ENCODE measurements around the gene NIPA2. TPM values are rescaled to one million over a fixed set of nuclear protein-coding genes. Genes with fewer than 3 reads are reported as not detected.

The NIPA2 gene
- total and polyA plus RNA-seq, 4 donors: 11.7 to 31.6 (median 20.9) TPM

- TF ChIP-seq FOXA2 (IDR thresholded peaks at IDR 0.05): no peak
- TF ChIP-seq HNF4G (IDR thresholded peaks at IDR 0.05): no peak
- TF ChIP-seq RAD21 (IDR thresholded peaks at IDR 0.05): no peak
- no peak for TF ChIP-seq TAF1 (conservative IDR thresholded peaks at IDR 0.05)
- no peak for TF ChIP-seq JUND (IDR thresholded peaks at IDR 0.05)
- TF ChIP-seq NR2F2 (IDR thresholded peaks at IDR 0.05): no peak
- TF ChIP-seq MAX (IDR thresholded peaks at IDR 0.05): no peak
- TF ChIP-seq GABPA (IDR thresholded peaks at IDR 0.05 in 1 of 2, conservative IDR thresholded peaks at IDR 0.05 in 1 of 2): no peak
- TF ChIP-seq ZBTB33 (IDR thresholded peaks at IDR 0.05): no peak
- TF ChIP-seq ATF3 (IDR thresholded peaks at IDR 0.05): no peak
- TF ChIP-seq RXRA (IDR thresholded peaks at IDR 0.05): no peak
- no peaks in the 10 kb centered on the region for H3K27me3 ChIP-seq (ENCODE audit: control insufficient read depth in 4 of 4, insufficient read depth in 4 of 4, low read length in 3 of 4)
- peaks cover 0 to 2% (median 0%) of the 10 kb centered on the region in 4 donors for H3K36me3 ChIP-seq (ENCODE audit: control insufficient read depth in 4 of 4, insufficient read depth in 3 of 4, low read depth in 1 of 4, low read length in 3 of 4)
- 92% methylated on average over 20 of the region's 20 CpGs for WGBS
- H3K9ac ChIP-seq (ENCODE audit: low read depth in 1 of 2, low read length in 2 of 2): no peak overlapping the region
- no peaks in the 10 kb centered on the region for H3K9me3 ChIP-seq (ENCODE audit: control insufficient read depth in 4 of 4, low read length in 3 of 4)
- no peaks in the 10 kb centered on the region for H3K4me1 ChIP-seq (ENCODE audit: control insufficient read depth in 4 of 4, insufficient read depth in 4 of 4, low read length in 3 of 4)
- no peak overlapping the region for H3K4me3 ChIP-seq (ENCODE audit: low read depth in 1 of 3, low read length in 3 of 3)
- no peak for DNase-seq (ENCODE audit: low spot score)
- H3K27ac ChIP-seq (ENCODE audit: low read depth in 1 of 2, low read length in 2 of 2): no peak overlapping the region
These were observed 43.0 kb upstream of the NIPA2 start for GRCh38 chr15:22795206-22796063.

- no peak overlapping the region for H3K9ac ChIP-seq (ENCODE audit: low read depth in 1 of 2, low read length in 2 of 2)
- H3K36me3 ChIP-seq (ENCODE audit: control insufficient read depth in 4 of 4, insufficient read depth in 3 of 4, low read depth in 1 of 4, low read length in 3 of 4): peaks cover 0 to 2% (median 0%) of the 10 kb centered on the region in 4 donors
- H3K27ac ChIP-seq (ENCODE audit: low read depth in 1 of 2, low read length in 2 of 2): no peak overlapping the region
- no peak for DNase-seq (ENCODE audit: low spot score)
- H3K9me3 ChIP-seq (ENCODE audit: control insufficient read depth in 4 of 4, low read length in 3 of 4): no peaks in the 10 kb centered on the region
- peaks cover 0 to 1% (median 0%) of the 10 kb centered on the region in 4 donors for H3K4me1 ChIP-seq (ENCODE audit: control insufficient read depth in 4 of 4, insufficient read depth in 4 of 4, low read length in 3 of 4)
- TF ChIP-seq SP1 (IDR thresholded peaks at IDR 0.05): no peak
- TF ChIP-seq MAX (IDR thresholded peaks at IDR 0.05): no peak
- TF ChIP-seq RAD21 (IDR thresholded peaks at IDR 0.05): no peak
- TF ChIP-seq NR2F2 (IDR thresholded peaks at IDR 0.05): no peak
- TF ChIP-seq FOXA1 (IDR thresholded peaks at IDR 0.05): no peak
- no peak for TF ChIP-seq EGR1 (IDR thresholded peaks at IDR 0.05; ENCODE audit: low read depth in 2 of 2)
- no peak for TF ChIP-seq YY1 (IDR thresholded peaks at IDR 0.05)
- no peak for TF ChIP-seq ZBTB33 (IDR thresholded peaks at IDR 0.05)
- no peak for TF ChIP-seq GABPA (IDR thresholded peaks at IDR 0.05 in 1 of 2, conservative IDR thresholded peaks at IDR 0.05 in 1 of 2)
- no peak for TF ChIP-seq CTCF (IDR thresholded peaks at IDR 0.05; ENCODE audit: low read depth, low read length, missing input control)
- TF ChIP-seq JUND (IDR thresholded peaks at IDR 0.05): no peak
- TF ChIP-seq REST (IDR thresholded peaks at IDR 0.05): no peak
- no peak for TF ChIP-seq RXRA (IDR thresholded peaks at IDR 0.05)
- TF ChIP-seq ATF3 (IDR thresholded peaks at IDR 0.05): no peak
- no peak overlapping the region for H3K4me3 ChIP-seq (ENCODE audit: low read depth in 1 of 3, low read length in 3 of 3)
- H3K27me3 ChIP-seq (ENCODE audit: control insufficient read depth in 4 of 4, insufficient read depth in 4 of 4, low read length in 3 of 4): no peaks in the 10 kb centered on the region
These were observed 42.4 kb upstream of the NIPA2 start for GRCh38 chr15:22796079-22796478.
